Measurements from ENCODE around the gene TPM1. TPM values are rescaled to one million over a fixed set of nuclear protein-coding genes. Genes with fewer than 3 reads are reported as not detected.

Gene TPM1
- total RNA-seq, 1 donor from 2014 or later = 255 TPM

DNA sequence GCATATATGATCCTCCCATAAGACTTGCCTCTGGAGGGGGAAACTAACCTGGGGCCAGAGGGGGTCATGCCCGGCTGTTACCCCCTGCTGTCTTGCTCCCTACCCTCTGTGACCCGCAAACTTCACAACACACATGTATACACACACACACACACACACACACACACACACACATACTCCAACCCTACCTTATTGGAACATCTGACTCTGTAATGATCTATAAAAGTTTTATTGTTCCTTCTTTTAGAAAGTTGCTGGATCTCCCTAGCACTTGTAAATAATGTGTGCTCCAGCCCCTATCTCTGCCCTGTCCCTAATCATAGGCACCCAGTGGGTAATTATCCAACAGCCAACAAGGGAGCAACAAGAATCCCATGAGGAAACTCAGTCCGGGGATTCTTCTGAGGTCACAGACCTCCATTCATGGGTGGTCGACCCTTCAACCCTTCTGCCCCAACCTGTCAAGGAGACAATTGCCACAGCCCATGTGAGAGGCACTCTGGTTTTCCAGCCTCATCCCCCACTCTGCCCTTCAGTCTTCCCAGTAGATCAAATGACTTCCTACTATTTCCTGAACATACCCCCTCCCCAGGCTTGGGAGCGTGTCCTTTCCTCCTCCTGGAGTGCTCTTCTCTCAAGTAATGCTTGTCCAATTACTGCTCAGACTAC lies 14.0 kb upstream of the TPM1 start:
- TF ChIP-seq, protein P1, sequence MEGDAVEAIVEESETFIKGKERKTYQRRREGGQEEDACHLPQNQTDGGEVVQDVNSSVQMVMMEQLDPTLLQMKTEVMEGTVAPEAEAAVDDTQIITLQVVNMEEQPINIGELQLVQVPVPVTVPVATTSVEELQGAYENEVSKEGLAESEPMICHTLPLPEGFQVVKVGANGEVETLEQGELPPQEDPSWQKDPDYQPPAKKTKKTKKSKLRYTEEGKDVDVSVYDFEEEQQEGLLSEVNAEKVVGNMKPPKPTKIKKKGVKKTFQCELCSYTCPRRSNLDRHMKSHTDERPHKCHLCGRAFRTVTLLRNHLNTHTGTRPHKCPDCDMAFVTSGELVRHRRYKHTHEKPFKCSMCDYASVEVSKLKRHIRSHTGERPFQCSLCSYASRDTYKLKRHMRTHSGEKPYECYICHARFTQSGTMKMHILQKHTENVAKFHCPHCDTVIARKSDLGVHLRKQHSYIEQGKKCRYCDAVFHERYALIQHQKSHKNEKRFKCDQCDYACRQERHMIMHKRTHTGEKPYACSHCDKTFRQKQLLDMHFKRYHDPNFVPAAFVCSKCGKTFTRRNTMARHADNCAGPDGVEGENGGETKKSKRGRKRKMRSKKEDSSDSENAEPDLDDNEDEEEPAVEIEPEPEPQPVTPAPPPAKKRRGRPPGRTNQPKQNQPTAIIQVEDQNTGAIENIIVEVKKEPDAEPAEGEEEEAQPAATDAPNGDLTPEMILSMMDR (IDR thresholded peaks at IDR 0.05; ENCODE audit: partially characterized antibody, unreplicated experiment) = no peak
- H3K4me3 Mint-ChIP-seq (ENCODE audit: unreplicated experiment) = no peak overlapping the region

DNA sequence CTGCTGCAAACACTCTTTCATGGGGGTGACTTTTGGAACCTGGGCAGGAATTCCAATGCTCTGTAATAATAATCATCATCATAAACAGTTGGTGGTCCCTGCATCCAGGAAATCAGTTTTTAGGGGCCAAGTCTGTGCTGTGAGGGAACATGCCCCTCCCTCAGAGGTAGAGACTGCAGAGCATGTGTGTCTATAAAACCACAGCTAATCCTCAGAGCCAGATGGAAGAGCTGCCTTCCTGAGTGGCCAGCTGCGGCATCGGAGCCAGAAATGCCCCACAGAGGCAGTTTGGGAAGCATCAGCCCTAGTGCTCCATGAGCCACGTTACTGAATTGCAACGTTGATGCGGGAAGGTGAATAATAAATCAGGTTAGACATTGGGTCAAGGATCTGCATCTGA lies 12.9 kb upstream of the TPM1 start:
- DNase-seq = no peak
- H3K27ac Mint-ChIP-seq (ENCODE audit: unreplicated experiment) = no peak overlapping the region
- H3K4me1 Mint-ChIP-seq (ENCODE audit: low read depth, unreplicated experiment) = peaks cover 4% of the 10 kb centered on the region
- H3K27me3 Mint-ChIP-seq (ENCODE audit: unreplicated experiment) = no peaks in the 10 kb centered on the region
- H3K4me3 Mint-ChIP-seq (ENCODE audit: unreplicated experiment) = no peak overlapping the region
- TF ChIP-seq, protein P1 (IDR thresholded peaks at IDR 0.05; ENCODE audit: partially characterized antibody, unreplicated experiment) = no peak
- peaks cover 4% of the 10 kb centered on the region for H3K36me3 Mint-ChIP-seq (ENCODE audit: unreplicated experiment)
- H3K9me3 Mint-ChIP-seq (ENCODE audit: unreplicated experiment) = peaks cover 3% of the 10 kb centered on the region

More for the DNA sequence above, 14.0 kb upstream of the TPM1 start:
- H3K36me3 Mint-ChIP-seq (ENCODE audit: unreplicated experiment) = peaks cover 4% of the 10 kb centered on the region
- H3K27me3 Mint-ChIP-seq (ENCODE audit: unreplicated experiment) = no peaks in the 10 kb centered on the region
- peaks cover 3% of the 10 kb centered on the region for H3K9me3 Mint-ChIP-seq (ENCODE audit: unreplicated experiment)
- H3K27ac Mint-ChIP-seq (ENCODE audit: unreplicated experiment) = no peak overlapping the region
- no peak for DNase-seq
- peaks cover 4% of the 10 kb centered on the region for H3K4me1 Mint-ChIP-seq (ENCODE audit: low read depth, unreplicated experiment)

DNA sequence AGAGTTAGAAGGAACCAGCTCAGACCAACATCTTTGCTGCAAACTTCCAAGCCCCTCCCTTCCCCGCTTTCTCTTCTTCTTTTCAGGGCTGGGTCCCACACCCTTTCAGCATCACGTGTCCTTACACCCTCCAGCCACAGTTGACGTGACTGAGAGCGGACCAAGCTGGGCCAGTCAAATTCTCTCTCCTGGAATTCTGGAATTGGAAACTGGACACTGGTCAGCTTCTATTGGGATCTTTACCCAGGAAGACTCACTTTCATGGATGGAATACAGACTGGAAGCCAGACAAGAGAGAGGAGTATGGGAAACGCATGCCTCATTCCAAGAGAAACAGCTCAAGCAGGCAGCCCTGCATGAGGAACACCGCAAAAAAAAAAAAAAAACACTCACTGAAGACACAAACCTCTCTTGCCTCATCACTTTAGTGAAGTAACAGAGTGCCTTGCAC lies 12.4 kb upstream of the TPM1 start:
- H3K9me3 Mint-ChIP-seq (ENCODE audit: unreplicated experiment) = peaks cover 3% of the 10 kb centered on the region
- H3K27ac Mint-ChIP-seq (ENCODE audit: unreplicated experiment) = no peak overlapping the region
- TF ChIP-seq, protein P1 (IDR thresholded peaks at IDR 0.05; ENCODE audit: partially characterized antibody, unreplicated experiment) = no peak
- H3K27me3 Mint-ChIP-seq (ENCODE audit: unreplicated experiment) = no peaks in the 10 kb centered on the region
- H3K4me1 Mint-ChIP-seq (ENCODE audit: low read depth, unreplicated experiment) = peaks cover 6% of the 10 kb centered on the region
- H3K4me3 Mint-ChIP-seq (ENCODE audit: unreplicated experiment) = no peak overlapping the region
- peaks cover 4% of the 10 kb centered on the region for H3K36me3 Mint-ChIP-seq (ENCODE audit: unreplicated experiment)
- DNase-seq = no peak

DNA sequence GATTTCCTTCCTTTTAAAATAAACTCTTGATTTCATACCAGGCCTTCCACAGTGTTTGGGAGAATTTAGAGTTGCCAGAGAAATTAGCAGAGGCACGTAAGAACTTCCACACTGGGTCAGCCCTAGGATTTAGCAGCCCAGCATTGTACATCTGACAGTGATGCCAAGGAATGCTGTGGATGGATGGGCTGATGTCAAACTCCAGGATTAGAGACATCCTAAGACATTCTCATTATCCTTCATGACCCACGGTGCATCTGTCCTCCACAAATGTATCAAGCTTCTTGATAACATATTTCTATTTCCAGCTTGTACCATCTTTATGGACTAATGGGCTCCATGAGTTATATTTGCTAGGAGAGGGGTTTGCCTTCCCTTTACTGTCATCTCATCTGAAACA lies 8.0 kb upstream of the TPM1 start:
- no peak overlapping the region for H3K4me3 Mint-ChIP-seq (ENCODE audit: unreplicated experiment)
- no peaks in the 10 kb centered on the region for H3K9me3 Mint-ChIP-seq (ENCODE audit: unreplicated experiment)
- DNase-seq = no peak
- H3K27ac Mint-ChIP-seq (ENCODE audit: unreplicated experiment) = no peak overlapping the region
- H3K27me3 Mint-ChIP-seq (ENCODE audit: unreplicated experiment) = no peaks in the 10 kb centered on the region
- TF ChIP-seq, protein P1 (IDR thresholded peaks at IDR 0.05; ENCODE audit: partially characterized antibody, unreplicated experiment) = no peak
- H3K36me3 Mint-ChIP-seq (ENCODE audit: unreplicated experiment) = no peaks in the 10 kb centered on the region
- peaks cover 5% of the 10 kb centered on the region for H3K4me1 Mint-ChIP-seq (ENCODE audit: low read depth, unreplicated experiment)

DNA sequence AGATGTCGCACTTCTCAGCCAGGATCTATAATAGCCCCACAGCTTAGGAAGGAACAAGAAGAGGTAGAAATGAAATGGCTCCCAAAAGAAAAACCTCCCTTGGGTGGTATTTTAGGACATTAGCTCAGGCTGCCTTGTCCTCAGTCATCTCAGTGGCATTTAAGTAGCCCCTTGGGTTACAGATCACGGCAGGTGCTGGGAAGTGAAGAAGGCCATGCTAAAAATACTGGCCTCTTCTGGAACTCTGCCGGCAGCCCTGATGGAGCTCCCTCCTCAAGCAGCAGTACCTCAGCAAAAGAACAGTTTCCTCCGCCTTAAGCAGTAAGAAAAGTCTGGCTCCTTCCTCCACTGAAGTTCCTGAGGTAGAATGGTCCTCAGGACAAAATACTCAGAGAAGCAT lies 7.3 kb upstream of the TPM1 start:
- Mint-ChIP-seq H3K4me3 (ENCODE audit: unreplicated experiment) (no peak overlapping the region), H3K27me3 (ENCODE audit: unreplicated experiment) (peaks cover 2% of the 10 kb centered on the region), H3K9me3 (ENCODE audit: unreplicated experiment) (no peaks in the 10 kb centered on the region), H3K27ac (ENCODE audit: unreplicated experiment) (no peak overlapping the region), H3K36me3 (ENCODE audit: unreplicated experiment) (no peaks in the 10 kb centered on the region), H3K4me1 (ENCODE audit: low read depth, unreplicated experiment) (peaks cover 3% of the 10 kb centered on the region)
- DNase-seq = no peak
- TF ChIP-seq, protein P1 (IDR thresholded peaks at IDR 0.05; ENCODE audit: partially characterized antibody, unreplicated experiment) = no peak

All from glutamatergic neuron (in vitro differentiated cells).